Measurements from ENCODE around the gene KANSL1. TPM values are rescaled to one million over a fixed set of nuclear protein-coding genes. Genes with fewer than 3 reads are reported as not detected.
"Not testable (repeated sequence)": the region's sequence is repeated elsewhere in the genome, so short reads cannot be mapped to it uniquely, and the experiment has no call there.

KANSL1 gene
- total RNA-seq, 2 donors from 2014 or later = 68.2 to 190 TPM

DNA sequence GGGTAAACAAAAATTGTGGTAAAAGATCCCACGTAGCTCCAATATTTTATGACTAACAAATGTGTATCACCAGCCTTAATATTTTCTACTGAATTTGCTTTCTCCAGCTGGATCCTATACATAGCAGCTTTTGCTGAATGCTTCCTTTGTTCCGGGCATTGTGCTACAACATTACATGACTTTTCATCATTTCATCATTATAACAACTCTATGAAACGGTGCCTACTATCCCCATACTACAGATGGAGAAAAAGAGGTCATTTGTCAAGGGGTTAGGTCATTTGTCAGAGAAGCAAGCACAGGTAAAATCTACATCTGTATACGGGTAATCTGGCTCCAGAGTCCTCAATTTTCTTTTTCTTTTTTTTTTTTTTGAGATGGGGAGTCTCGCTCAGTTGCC is 74.3 kb downstream of the KANSL1 start:
- intact Hi-C loops (cut with DNase I) = loop anchor here (10.0 kb wide), 1 partner anchor 66 kb away; no protein-coding TSS in a partner anchor
- WGBS, 2 donors = 92 to 93% methylated on average over 5 of the region's 5 CpGs
- Histone ChIP-seq H3K9me3 (no peaks in the 10 kb centered on the region), H3K36me3 (replicated peaks in 1 of 2; ENCODE audit: insufficient read depth in 1 of 2, low read depth in 2 of 2) (no peaks in the 10 kb centered on the region), H3K4me3 (no peak overlapping the region), H3K27ac (no peak overlapping the region), H3K27me3 (no peaks in the 10 kb centered on the region), H3K4me1 (peaks cover 73% of the 10 kb centered on the region)
- TF ChIP-seq POLR2A (IDR thresholded peaks at IDR 0.05) (no peak), CTCF (IDR thresholded peaks at IDR 0.05) (no peak)
- DNase-seq = no peak
- ATAC-seq = no peak

DNA sequence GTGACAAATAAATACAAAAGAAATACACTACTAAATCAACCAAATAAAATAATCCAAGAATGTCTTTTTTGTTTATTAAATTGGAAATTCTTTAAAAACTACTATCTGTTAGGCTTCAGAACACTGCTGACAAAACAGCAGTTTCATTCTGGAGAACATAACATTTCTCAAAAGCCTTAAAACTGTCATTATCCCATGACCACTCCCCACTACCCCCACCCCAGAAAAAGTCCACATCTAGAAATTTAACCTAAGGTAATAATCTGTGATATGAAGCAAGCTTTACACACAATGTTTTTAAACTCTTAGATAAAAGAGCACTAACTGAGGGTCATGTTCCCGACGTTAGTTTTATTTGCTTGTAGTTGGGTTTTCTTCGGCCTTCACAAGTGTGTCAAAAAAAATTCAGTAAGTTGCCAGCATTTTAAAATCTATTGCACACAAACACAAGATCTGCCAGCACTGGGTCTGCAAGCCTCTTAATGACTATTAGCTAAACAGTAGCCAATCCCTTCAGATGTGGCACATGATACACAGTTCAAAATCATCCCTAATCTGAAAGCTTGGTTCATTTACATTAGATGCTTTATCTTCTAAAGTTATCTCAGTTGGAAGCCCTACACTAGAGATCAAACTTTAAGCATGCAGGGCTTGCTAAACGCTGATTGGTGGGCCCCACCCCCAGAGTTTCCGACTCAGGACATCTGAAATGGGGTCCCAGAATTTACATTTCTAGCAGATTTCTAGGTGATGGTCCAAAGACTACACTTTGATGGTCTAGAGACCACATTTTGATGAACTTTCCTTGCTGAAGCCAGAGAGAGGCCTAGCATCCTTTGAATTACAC is 75.2 kb downstream of the KANSL1 start:
- no peaks in the 10 kb centered on the region for H3K36me3 ChIP-seq (replicated peaks in 1 of 2; ENCODE audit: insufficient read depth in 1 of 2, low read depth in 2 of 2)
- TF ChIP-seq POLR2A (IDR thresholded peaks at IDR 0.05) (no peak), CTCF (IDR thresholded peaks at IDR 0.05) (no peak)
- H3K4me3 ChIP-seq = no peak overlapping the region
- ATAC-seq (peak; percentile 47), DNase-seq (peak in 1 of 4 donors; percentile 6)
- peak overlapping the region in 2 of 4 donors; percentile 0 to 48 for H3K27ac ChIP-seq
- no peaks in the 10 kb centered on the region for H3K27me3 ChIP-seq
- H3K4me1 ChIP-seq = peaks cover 75% of the 10 kb centered on the region
- WGBS, 2 donors = 9 to 15% methylated on average over 5 of the region's 5 CpGs
- intact Hi-C loops (cut with DNase I) = loop anchor here (10.0 kb wide), 1 partner anchor 67 kb away; no protein-coding TSS in a partner anchor
- no peaks in the 10 kb centered on the region for H3K9me3 ChIP-seq

DNA sequence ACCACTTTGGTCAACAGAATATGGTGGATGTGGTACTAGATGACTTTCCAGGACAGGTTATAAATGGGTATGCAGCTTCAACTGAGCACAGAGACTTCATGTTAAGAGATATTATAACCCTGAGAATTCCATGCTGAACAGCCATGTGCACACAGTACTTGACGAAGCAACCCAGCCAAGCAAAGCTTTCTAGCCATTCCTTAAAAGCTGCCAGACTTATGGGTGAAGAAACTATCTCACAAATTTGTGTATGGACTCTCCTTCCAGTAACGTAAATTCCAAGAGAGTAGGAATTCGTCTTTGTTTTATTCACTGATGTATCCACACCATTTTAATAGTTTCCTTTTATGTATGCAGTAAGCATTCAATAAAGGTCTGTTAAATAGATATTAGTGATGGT is 76.1 kb downstream of the KANSL1 start:
- Histone ChIP-seq H3K27ac (no peak overlapping the region), H3K4me1 (peaks cover 70% of the 10 kb centered on the region), H3K4me3 (no peak overlapping the region), H3K36me3 (replicated peaks in 1 of 2; ENCODE audit: insufficient read depth in 1 of 2, low read depth in 2 of 2) (no peaks in the 10 kb centered on the region), H3K27me3 (no peaks in the 10 kb centered on the region), H3K9me3 (no peaks in the 10 kb centered on the region)
- 54 to 60% methylated on average over 3 of the region's 3 CpGs for WGBS, 2 donors
- TF ChIP-seq POLR2A (IDR thresholded peaks at IDR 0.05) (no peak), CTCF (IDR thresholded peaks at IDR 0.05) (no peak)
- intact Hi-C loops (cut with DNase I) = loop anchor here (10.0 kb wide), 1 partner anchor 68 kb away; no protein-coding TSS in a partner anchor
- no peak for DNase-seq
- no peak for ATAC-seq

DNA sequence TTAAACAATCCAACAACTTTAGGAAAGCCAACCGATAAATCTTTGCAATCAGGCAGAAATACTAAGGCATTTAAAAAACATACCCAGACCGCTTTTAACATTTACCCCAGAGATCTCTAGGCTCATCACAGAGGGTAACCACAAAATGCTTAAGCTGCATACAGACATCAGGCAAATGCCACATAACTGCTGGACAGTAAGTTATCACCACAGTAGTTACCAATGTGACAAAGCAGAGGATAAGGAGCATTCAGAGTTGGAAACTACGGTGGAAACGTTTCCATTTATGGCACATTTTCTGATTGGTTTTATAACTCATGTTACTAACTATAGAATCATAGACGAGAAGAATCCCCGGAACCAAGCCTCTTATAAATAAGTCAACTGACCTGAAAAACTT is 77.5 kb downstream of the KANSL1 start:
- no peak overlapping the region for H3K4me3 ChIP-seq
- peaks cover 62% of the 10 kb centered on the region for H3K4me1 ChIP-seq
- TF ChIP-seq CTCF (IDR thresholded peaks at IDR 0.05) (no peak), POLR2A (IDR thresholded peaks at IDR 0.05) (no peak)
- no peaks in the 10 kb centered on the region for H3K27me3 ChIP-seq
- DNase-seq = no peak
- 57 to 60% methylated on average over 6 of the region's 6 CpGs for WGBS, 2 donors
- ATAC-seq = no peak
- intact Hi-C loops (cut with DNase I) = loop anchor here (10.0 kb wide), 1 partner anchor 69 kb away; no protein-coding TSS in a partner anchor
- no peaks in the 10 kb centered on the region for H3K36me3 ChIP-seq (replicated peaks in 1 of 2; ENCODE audit: insufficient read depth in 1 of 2, low read depth in 2 of 2)
- H3K9me3 ChIP-seq = no peaks in the 10 kb centered on the region
- no peak overlapping the region for H3K27ac ChIP-seq

DNA sequence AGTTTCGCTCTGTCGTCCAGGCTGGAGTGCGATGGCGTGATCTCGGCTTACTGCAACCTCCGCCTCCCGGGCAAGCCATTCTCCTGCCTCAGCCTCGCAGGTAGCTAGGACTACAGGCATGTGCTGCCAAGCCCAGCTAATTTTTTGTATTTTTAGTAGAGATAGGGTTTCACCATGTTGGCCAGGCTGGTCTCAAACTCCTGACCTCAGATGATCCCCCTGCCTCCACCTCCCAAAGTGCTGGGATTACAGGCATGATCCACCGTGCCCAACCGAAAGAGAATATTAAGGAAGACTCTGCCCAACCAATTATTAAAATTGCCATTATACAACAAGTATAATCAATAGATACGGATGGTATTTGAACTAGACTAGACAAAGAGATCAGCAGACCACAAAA is 82.0 kb downstream of the KANSL1 start:
- peaks cover 63% of the 10 kb centered on the region for H3K4me1 ChIP-seq
- not testable (repeated sequence) for H3K36me3 ChIP-seq (replicated peaks in 1 of 2; ENCODE audit: insufficient read depth in 1 of 2, low read depth in 2 of 2); H3K4me3 ChIP-seq; H3K9me3 ChIP-seq; ATAC-seq; DNase-seq; H3K27ac ChIP-seq; H3K27me3 ChIP-seq
- intact Hi-C loops (cut with DNase I) = loop anchor here (10.0 kb wide), 1 partner anchor 74 kb away; no protein-coding TSS in a partner anchor
- 86 to 92% methylated on average over 11 of the region's 11 CpGs for WGBS, 2 donors
